ENCODE data around the gene RBPMS2. TPM values are rescaled to one million over a fixed set of nuclear protein-coding genes. Genes with fewer than 3 reads are reported as not detected.

RBPMS2 gene
- total and polyA plus RNA-seq, 5 experiments from 2014 or later, result not detected

DNA sequence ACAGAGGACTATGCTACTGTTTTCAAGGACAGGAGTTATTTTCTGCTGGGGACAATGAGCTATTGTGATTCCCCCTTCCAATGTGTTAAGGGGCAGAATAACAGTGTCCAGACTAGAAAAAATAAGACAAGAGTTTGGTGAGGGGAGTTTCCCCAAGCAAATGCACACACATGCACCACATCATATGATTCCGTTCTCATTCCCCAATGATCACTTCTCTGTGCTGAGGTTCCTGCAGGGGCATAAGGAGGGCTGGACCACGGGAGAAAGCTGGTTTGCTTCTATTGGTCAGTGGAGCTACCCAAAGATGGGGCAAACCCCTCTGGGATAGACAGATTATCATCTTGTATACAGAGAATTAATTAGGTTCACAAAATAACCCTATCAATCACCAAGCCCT lies 80.6 kb downstream of the RBPMS2 start:
- no peak overlapping the region for H3K4me3 Mint-ChIP-seq
- H3K9me3 Mint-ChIP-seq, result no peaks in the 10 kb centered on the region
- POLR2A ChIA-PET, result interaction anchor here (0.8 kb wide), 1 partner anchor 33 kb away, joined by 3 read pairs; no protein-coding TSS in a partner anchor
- peak overlapping the region in 7 of 10 donors; percentile 31 to 79 (median 57) for H3K27ac Mint-ChIP-seq
- peaks cover 25 to 77% (median 58%) of the 10 kb centered on the region in 4 donors for H3K4me1 Mint-ChIP-seq
- peaks cover 0 to 41% (median 0%) of the 10 kb centered on the region in 3 donors for H3K36me3 Mint-ChIP-seq
- no peaks in the 10 kb centered on the region for H3K27me3 Mint-ChIP-seq
- DNase-seq, result no peak
- ATAC-seq, result no peak

DNA sequence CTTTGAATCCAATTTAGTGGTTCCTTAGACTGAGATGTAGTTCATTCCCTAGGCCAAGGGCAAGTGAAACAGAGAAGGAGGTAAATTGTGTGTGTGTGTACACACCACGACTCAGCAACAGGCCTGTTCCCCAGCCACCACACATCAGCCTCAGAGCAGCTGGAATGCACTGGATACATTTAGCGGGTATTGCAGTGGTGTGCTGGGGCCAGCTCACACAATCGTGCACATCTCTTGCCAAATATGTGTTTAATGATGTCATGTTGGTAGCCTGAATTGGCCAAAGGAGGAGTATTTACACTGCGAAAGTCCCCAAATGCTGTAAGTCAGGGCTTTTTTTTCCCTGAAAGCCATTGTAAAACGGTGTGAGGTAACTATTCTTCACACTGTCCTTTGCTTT lies 82.3 kb downstream of the RBPMS2 start:
- H3K4me1 Mint-ChIP-seq, result peaks cover 20 to 60% (median 41%) of the 10 kb centered on the region in 4 donors
- H3K27ac Mint-ChIP-seq, result peak overlapping the region in 8 of 10 donors; percentile 10 to 91 (median 62)

GRCh38 chr15:64691896-64692565 lies 83.4 kb downstream of the RBPMS2 start:
- Mint-ChIP-seq H3K27me3 (peaks cover 0 to 1% (median 0%) of the 10 kb centered on the region in 5 donors), H3K27ac (peak overlapping the region in 8 of 10 donors; percentile 20 to 89 (median 50)), H3K9me3 (no peaks in the 10 kb centered on the region), H3K4me3 (no peak overlapping the region), H3K36me3 (peaks cover 0 to 69% (median 0%) of the 10 kb centered on the region in 3 donors), H3K4me1 (peaks cover 19 to 50% (median 33%) of the 10 kb centered on the region in 4 donors)
- no peak for DNase-seq
- POLR2A ChIA-PET, result interaction anchor here (0.6 to 0.9 kb wide), 2 partner anchors 9 to 202 kb away, joined by 3 read pairs; no protein-coding TSS in a partner anchor
- no peak for ATAC-seq

More for the DNA sequence above, 82.3 kb downstream of the RBPMS2 start:
- DNase-seq (no peak), ATAC-seq (no peak)
- Mint-ChIP-seq H3K27me3 (peaks cover 0 to under 1% (median 0%) of the 10 kb centered on the region in 5 donors), H3K4me3 (no peak overlapping the region), H3K9me3 (no peaks in the 10 kb centered on the region), H3K36me3 (peaks cover 0 to 57% (median 0%) of the 10 kb centered on the region in 3 donors)
- POLR2A ChIA-PET, result no interaction called here

DNA sequence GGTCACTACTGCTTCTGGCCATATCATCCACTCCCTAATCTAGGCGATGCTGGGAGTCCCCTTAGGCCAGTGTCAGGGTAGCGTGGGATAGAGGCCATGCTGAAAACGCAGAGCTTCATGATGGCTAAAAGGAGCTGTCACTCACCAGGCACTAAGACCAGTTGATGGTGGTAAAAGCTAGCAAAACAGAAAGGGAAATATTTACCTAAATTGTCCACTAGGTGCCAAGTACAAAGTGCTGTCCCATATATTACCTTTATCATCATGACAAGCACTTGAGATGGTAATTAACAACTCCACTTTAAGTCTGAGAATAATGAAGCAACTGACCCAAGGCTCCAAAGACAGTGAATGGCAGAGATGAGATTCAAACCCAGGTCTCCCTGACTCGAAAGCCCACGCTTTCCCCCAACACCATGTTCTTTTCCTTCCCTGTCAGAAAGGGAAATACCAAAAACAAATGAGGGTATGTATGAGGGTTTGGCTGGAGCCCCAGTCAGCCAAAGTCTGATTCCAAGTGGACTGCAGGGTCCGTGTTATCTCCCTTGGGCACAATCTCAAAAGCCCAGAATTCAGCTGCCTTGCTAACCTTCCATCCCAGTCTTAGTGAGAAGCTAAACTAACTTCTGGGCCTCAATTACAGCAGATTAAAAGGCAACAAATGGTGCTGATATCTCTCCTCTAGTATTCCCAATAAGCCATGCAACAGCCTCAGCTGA lies 84.7 kb downstream of the RBPMS2 start:
- peaks cover 19 to 42% (median 32%) of the 10 kb centered on the region in 4 donors for H3K4me1 Mint-ChIP-seq
- ATAC-seq (peak in 1 of 2 donors; percentile 35), DNase-seq (no peak)
- no peak overlapping the region for H3K4me3 Mint-ChIP-seq
- peak overlapping the region in 8 of 10 donors; percentile 32 to 89 (median 60) for H3K27ac Mint-ChIP-seq
- no peaks in the 10 kb centered on the region for H3K9me3 Mint-ChIP-seq
- POLR2A ChIA-PET, result interaction anchor here (0.6 kb wide), 1 partner anchor 64 kb away, joined by 3 read pairs; no protein-coding TSS in a partner anchor
- H3K36me3 Mint-ChIP-seq, result peaks cover 0 to 79% (median 1%) of the 10 kb centered on the region in 3 donors
- H3K27me3 Mint-ChIP-seq, result peaks cover 0 to 1% (median 0%) of the 10 kb centered on the region in 5 donors

DNA sequence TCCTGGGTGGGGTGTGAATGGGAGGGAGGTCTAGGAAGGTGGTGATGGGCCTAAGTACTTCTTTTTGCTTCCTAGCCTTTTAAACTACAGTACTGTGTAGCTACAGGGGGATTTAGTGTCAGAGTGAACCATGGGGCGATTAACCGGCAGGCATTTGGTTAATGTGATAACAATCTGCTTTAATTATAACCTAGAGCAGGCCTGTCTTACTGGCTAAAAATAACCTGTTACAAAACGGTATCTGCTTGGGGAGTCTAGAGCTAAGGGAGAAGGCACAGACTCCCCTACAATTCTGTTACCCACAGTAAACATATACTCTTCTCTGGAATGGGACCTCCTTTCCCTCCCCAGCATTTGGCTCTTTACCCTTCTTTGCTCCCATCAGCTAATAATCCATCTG lies 85.4 kb downstream of the RBPMS2 start:
- Mint-ChIP-seq H3K27me3 (peaks cover 0 to 1% (median 0%) of the 10 kb centered on the region in 5 donors), H3K4me3 (no peak overlapping the region), H3K36me3 (peaks cover 0 to 78% (median 1%) of the 10 kb centered on the region in 3 donors), H3K4me1 (peaks cover 17 to 35% (median 25%) of the 10 kb centered on the region in 4 donors), H3K27ac (peak overlapping the region in 6 of 10 donors; percentile 35 to 86 (median 84)), H3K9me3 (no peaks in the 10 kb centered on the region)
- POLR2A ChIA-PET, result interaction anchor here (0.6 kb wide), 1 partner anchor 64 kb away, joined by 3 read pairs; no protein-coding TSS in a partner anchor
- no peak for ATAC-seq
- DNase-seq, result no peak

Small RNA genes lying within 50 kb of the gene (microRNA-seq; reads per million reads assigned to microRNA genes)
- not detected for gene MIR1272 (ENCODE audit: borderline microRNAs expressed)

Other genes with a start within 250 kb of the RBPMS2 start
- under 1 TPM in 1 of 2 experiments, not detected in 1; 0.52 TPM for gene PIF1, start 50.1 kb upstream of the RBPMS2 start, total RNA-seq
- gene PIF1, start 50.1 kb upstream of the RBPMS2 start, polyA plus RNA-seq, result under 1 TPM in 2 of 3 donors, not detected in 1; 0.15 to 0.68 TPM
- 1 to 10 TPM; 8.6 TPM for gene PLEKHO2, start 66.3 kb upstream of the RBPMS2 start, total RNA-seq
- 10 to 100 TPM in 2 of 3 donors, 1 to 10 TPM in 1; 8.9 to 19.3 (median 12.0) TPM for gene PLEKHO2, start 66.3 kb upstream of the RBPMS2 start, polyA plus RNA-seq
- 1 to 10 TPM; 5.4 to 6.0 TPM for gene ANKDD1A, start 136.3 kb upstream of the RBPMS2 start, total RNA-seq
- 1 to 10 TPM in 2 of 3 donors, under 1 TPM in 1; 0.06 to 2.2 (median 1.3) TPM for gene ANKDD1A, start 136.3 kb upstream of the RBPMS2 start, polyA plus RNA-seq
- 10 to 100 TPM; 55.2 to 58.2 TPM for gene SPG21, start 214.3 kb upstream of the RBPMS2 start, total RNA-seq
- gene SPG21, start 214.3 kb upstream of the RBPMS2 start, polyA plus RNA-seq, result 100 to 1,000 TPM; 117 to 129 (median 124) TPM

Measured in naive thymus-derived CD8-positive, alpha-beta T cell (primary cell).